Measurements from ENCODE around the gene ACP4.

GRCh38 chr19:50750010-50750409 is 40.2 kb upstream of the ACP4 start:
- TF ChIP-seq SATB2 (CRISPR knock-in tag; IDR thresholded peaks at IDR 0.05) (no peak), ZNF772 (CRISPR knock-in tag; IDR thresholded peaks at IDR 0.05) (no peak), CEBPB (IDR thresholded peaks at IDR 0.05; ENCODE audit: borderline replicate concordance, low read depth, low read length) (no peak), KDM1A (CRISPR knock-in tag; IDR thresholded peaks at IDR 0.05) (no peak), HOXA7 (CRISPR knock-in tag; IDR thresholded peaks at IDR 0.05) (no peak), CTCF (CRISPR knock-in tag; IDR thresholded peaks at IDR 0.05) (no peak)

All from HepG2 (cell line).